ENCODE results near the gene PGA4.
A peak's percentile ranks its signal among the peaks of the same experiment; 100 is the strongest.
"Not testable (repeated sequence)": the region's sequence is repeated elsewhere in the genome, so short reads cannot be mapped to it uniquely, and the experiment has no call there.

Gene PGA4

DNA sequence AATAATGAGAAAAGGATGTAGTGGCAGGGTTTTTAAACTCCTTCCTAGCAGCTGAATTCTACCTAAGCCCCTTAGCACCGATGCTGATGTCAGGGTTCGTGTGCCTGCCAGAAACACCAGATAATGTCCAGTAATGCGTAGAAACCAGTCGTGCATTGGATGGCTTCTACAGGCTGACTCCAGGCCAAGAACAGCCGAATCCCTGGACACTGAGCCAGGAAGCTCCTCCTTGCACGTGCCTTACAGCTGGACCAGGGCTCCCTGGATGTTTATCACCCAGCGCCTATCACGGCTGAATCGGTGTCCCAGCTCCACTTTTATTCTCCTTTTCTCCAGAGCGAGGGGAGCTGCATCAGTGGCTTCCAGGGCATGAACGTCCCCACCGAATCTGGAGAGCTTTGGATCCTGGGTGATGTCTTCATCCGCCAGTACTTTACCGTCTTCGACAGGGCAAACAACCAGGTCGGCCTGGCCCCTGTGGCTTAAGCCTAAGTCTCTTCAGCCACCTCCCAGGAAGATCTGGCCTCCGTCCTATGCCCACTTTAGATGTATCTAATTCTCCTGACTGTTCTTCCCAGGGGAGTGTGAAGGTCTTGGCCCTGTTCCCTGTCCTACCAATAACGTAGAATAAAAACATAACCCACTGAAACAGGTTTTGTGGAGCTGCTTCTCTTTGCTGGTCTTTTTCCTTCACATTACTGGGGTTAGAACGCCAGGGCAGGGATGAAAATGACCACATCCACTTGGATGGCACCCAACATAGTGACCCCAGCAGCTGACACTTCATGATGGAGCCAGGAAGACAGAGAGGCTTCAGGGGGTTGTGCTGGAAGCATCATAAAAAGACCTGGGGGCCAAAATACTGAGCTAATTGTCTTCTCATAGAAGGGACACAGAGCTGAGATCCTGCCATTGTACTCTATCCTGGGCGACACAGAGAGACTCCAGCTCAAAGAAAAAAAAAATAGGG is 28.9 kb downstream of the PGA4 start:
- peak; percentile 34; the same call in 1 of the 3 replicates for ATAC-seq
- peak; percentile 71; the same call in 1 of the 2 replicates for TF ChIP-seq TCF4 (CRISPR knock-in tag; IDR thresholded peaks at IDR 0.05; ENCODE audit: borderline replicate concordance)

DNA sequence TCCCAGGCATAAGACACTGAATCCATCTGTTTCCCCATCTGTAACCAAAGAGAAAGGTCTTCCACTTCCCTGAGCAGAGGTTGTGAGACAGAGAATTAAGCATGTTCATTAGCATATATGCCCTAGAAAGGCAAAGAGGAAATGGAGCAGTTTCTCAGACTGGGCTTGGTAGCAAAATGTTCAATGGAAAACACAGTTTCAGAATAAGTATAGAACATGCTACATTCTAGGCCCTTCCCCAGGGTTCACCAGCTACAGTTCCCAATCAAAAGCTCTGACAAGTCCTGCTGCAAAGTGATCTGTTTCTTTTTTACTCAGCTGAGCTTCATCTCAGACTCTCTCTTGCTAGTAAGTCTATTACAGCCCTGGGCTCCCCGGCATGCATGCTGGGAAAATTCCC is 30.2 kb downstream of the PGA4 start:
- not testable (repeated sequence) for ATAC-seq

DNA sequence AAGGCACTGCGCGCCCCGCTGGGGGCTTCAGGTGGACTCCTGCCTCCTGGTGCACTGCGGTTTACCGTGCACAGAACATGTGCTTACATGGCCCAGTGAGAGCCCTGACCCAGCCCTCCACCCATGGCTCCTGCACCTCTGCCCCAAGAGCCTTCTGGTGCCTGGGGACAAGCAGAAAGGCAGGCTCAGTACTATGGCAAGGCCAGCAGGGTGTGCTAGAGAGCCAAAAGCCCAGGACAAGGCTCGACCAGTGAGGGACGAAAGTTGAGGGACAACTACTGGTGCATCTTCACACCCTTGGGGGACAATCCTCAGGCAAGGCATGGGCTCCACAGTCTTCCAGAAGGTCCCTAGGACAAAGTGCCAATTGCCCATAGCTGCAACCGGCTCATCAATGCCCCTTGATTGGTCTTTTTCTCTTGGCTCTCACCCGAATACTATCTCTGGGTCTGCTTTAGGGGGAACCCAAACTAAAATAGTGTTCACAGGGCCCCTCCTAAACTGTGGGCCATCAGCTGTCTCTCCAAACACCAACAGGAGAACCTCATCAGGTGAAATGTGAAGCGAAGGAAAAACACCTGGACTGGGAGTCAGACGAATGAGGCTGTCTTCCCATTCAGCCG is 32.4 kb downstream of the PGA4 start:
- TF ChIP-seq TOX (CRISPR knock-in tag; IDR thresholded peaks at IDR 0.05; ENCODE audit: borderline replicate concordance) (no peak), ZFP30 (CRISPR knock-in tag; IDR thresholded peaks at IDR 0.05) (no peak), GLIS3 (CRISPR knock-in tag; IDR thresholded peaks at IDR 0.05) (no peak), ARNTL (CRISPR knock-in tag; IDR thresholded peaks at IDR 0.05; ENCODE audit: borderline replicate concordance, low read depth) (no peak), ZFP3 (CRISPR knock-in tag; IDR thresholded peaks at IDR 0.05) (no peak), ZNF70 (CRISPR knock-in tag; IDR thresholded peaks at IDR 0.05) (no peak), ISL1 (CRISPR knock-in tag; IDR thresholded peaks at IDR 0.05) (no peak), BACH2 (CRISPR knock-in tag; IDR thresholded peaks at IDR 0.05; ENCODE audit: borderline replicate concordance) (no peak), PPARA (CRISPR knock-in tag; IDR thresholded peaks at IDR 0.05; ENCODE audit: borderline replicate concordance) (no peak), TCF4 (CRISPR knock-in tag; IDR thresholded peaks at IDR 0.05; ENCODE audit: borderline replicate concordance) (no peak), ZC3H10 (CRISPR knock-in tag; IDR thresholded peaks at IDR 0.05) (no peak), ZNF8 (CRISPR knock-in tag; IDR thresholded peaks at IDR 0.05) (no peak), ZNF565 (CRISPR knock-in tag; conservative IDR thresholded peaks at IDR 0.05; ENCODE audit: low read depth) (no peak)
- TF ChIP-seq, protein P1, sequence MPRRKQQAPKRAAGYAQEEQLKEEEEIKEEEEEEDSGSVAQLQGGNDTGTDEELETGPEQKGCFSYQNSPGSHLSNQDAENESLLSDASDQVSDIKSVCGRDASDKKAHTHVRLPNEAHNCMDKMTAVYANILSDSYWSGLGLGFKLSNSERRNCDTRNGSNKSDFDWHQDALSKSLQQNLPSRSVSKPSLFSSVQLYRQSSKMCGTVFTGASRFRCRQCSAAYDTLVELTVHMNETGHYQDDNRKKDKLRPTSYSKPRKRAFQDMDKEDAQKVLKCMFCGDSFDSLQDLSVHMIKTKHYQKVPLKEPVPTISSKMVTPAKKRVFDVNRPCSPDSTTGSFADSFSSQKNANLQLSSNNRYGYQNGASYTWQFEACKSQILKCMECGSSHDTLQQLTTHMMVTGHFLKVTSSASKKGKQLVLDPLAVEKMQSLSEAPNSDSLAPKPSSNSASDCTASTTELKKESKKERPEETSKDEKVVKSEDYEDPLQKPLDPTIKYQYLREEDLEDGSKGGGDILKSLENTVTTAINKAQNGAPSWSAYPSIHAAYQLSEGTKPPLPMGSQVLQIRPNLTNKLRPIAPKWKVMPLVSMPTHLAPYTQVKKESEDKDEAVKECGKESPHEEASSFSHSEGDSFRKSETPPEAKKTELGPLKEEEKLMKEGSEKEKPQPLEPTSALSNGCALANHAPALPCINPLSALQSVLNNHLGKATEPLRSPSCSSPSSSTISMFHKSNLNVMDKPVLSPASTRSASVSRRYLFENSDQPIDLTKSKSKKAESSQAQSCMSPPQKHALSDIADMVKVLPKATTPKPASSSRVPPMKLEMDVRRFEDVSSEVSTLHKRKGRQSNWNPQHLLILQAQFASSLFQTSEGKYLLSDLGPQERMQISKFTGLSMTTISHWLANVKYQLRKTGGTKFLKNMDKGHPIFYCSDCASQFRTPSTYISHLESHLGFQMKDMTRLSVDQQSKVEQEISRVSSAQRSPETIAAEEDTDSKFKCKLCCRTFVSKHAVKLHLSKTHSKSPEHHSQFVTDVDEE (CRISPR knock-in tag; IDR thresholded peaks at IDR 0.05): no peak
- TF ChIP-seq, protein P2, sequence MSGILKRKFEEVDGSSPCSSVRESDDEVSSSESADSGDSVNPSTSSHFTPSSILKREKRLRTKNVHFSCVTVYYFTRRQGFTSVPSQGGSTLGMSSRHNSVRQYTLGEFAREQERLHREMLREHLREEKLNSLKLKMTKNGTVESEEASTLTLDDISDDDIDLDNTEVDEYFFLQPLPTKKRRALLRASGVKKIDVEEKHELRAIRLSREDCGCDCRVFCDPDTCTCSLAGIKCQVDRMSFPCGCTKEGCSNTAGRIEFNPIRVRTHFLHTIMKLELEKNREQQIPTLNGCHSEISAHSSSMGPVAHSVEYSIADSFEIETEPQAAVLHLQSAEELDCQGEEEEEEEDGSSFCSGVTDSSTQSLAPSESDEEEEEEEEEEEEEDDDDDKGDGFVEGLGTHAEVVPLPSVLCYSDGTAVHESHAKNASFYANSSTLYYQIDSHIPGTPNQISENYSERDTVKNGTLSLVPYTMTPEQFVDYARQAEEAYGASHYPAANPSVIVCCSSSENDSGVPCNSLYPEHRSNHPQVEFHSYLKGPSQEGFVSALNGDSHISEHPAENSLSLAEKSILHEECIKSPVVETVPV (CRISPR knock-in tag; IDR thresholded peaks at IDR 0.05): no peak
- TF ChIP-seq, protein P3, sequence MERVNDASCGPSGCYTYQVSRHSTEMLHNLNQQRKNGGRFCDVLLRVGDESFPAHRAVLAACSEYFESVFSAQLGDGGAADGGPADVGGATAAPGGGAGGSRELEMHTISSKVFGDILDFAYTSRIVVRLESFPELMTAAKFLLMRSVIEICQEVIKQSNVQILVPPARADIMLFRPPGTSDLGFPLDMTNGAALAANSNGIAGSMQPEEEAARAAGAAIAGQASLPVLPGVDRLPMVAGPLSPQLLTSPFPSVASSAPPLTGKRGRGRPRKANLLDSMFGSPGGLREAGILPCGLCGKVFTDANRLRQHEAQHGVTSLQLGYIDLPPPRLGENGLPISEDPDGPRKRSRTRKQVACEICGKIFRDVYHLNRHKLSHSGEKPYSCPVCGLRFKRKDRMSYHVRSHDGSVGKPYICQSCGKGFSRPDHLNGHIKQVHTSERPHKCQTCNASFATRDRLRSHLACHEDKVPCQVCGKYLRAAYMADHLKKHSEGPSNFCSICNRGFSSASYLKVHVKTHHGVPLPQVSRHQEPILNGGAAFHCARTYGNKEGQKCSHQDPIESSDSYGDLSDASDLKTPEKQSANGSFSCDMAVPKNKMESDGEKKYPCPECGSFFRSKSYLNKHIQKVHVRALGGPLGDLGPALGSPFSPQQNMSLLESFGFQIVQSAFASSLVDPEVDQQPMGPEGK (CRISPR knock-in tag; IDR thresholded peaks at IDR 0.05; ENCODE audit: borderline replicate concordance): no peak
- peak; percentile 94 for ATAC-seq

DNA sequence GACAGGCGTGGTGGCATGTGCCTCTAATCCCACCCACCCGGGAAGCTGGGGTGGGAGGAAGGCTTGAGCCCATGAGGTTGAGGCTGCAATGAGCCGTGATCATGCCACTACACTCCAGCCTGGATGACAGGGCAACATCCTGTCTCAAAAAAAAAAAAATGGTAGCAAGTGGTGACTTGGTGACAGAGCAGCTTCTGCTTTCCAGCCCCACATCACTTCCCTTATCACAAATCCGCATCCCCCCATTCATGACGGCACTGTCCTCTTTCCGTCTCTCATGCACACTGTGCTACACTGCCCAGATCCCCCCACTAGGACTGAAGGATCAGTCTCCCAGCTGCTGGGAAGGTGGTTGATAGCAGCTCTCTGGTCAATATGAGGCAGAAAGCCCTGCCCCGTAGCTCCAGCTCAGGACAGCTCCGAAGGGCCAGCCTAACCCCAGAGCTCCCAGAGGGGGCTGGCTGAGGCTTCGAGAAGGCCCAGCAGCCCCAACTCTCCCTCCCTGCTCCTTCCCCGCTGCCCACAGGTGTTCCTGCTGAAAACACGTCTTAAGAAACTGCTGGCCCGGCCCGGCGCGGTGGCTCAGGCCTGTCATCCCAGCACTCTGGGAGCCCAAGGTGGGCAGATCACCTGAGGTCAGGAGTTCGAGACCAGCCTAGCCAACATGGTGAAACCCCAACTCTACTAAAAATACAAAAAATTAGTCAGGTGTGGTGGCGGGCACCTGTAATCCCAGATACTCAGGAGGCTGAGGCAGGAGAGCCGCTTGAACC is 34.7 kb downstream of the PGA4 start:
- no peak for TF ChIP-seq CSDC2 (CRISPR knock-in tag; IDR thresholded peaks at IDR 0.05)
- TF ChIP-seq, protein P2 (CRISPR knock-in tag; IDR thresholded peaks at IDR 0.05): no peak
- no peak for TF ChIP-seq TCF4 (CRISPR knock-in tag; IDR thresholded peaks at IDR 0.05; ENCODE audit: borderline replicate concordance)
- no peak for TF ChIP-seq ZC3H10 (CRISPR knock-in tag; IDR thresholded peaks at IDR 0.05)
- no peak for ATAC-seq
